NT2/D1 (cell line): Measurements from ENCODE around the gene UQCR11.

ENCODE experiments used
- DNase-seq: peaks from one replicate; pipeline ENCODE4 v3.0.0-alpha.2; 2011; ENCODE audit warnings: low read depth, low spot score
- H3K27me3 ChIP-seq: 2 replicates; pipeline ENCODE4 v1.6.0; 2011; ENCODE audit warnings: mild to moderate bottlenecking; ENCODE audit not compliant: insufficient read length, insufficient read depth
- H3K36me3 ChIP-seq: 2 replicates; pipeline ENCODE4 v1.6.1; 2011; ENCODE audit warnings: mild to moderate bottlenecking, low read length, mixed read lengths; ENCODE audit not compliant: insufficient read depth, insufficient read length
- H3K4me1 ChIP-seq: 2 replicates; pipeline ENCODE4 v1.5.1; 2011; ENCODE audit not compliant: insufficient read depth, insufficient read length
- H3K4me3 ChIP-seq: 2 replicates; pipeline ENCODE4 v1.5.1; 2011; ENCODE audit warnings: low read depth; ENCODE audit not compliant: insufficient read length
- H3K9ac ChIP-seq: 2 replicates; pipeline ENCODE4 v1.6.0; 2011; ENCODE audit warnings: low read depth; ENCODE audit not compliant: insufficient read length
- H3K9me3 ChIP-seq: 2 replicates; pipeline ENCODE4 v1.5.1; 2011; ENCODE audit warnings: mild to moderate bottlenecking, low read length; ENCODE audit not compliant: insufficient read depth
- SUZ12 ChIP-seq: IDR thresholded peaks from 2 replicates; pipeline ENCODE4 v1.6.1; 2011; ENCODE audit not compliant: insufficient read length, insufficient read depth; ENCODE audit errors: extremely low read depth
- YY1 ChIP-seq: IDR thresholded peaks from 2 replicates; pipeline ENCODE4 v1.6.1; 2011; ENCODE audit not compliant: insufficient read length, insufficient read depth
- ZNF274 ChIP-seq: IDR thresholded peaks from 2 replicates; pipeline ENCODE4 v1.6.1; 2011; ENCODE audit warnings: mild to moderate bottlenecking, low read depth, low read length

Gene UQCR11

GRCh38 chr19:1624458-1624857, 19.2 kb upstream of the UQCR11 start:
- no peaks in the 10 kb centered on the region for H3K27me3 ChIP-seq
- no peak overlapping the region for H3K4me3 ChIP-seq
- H3K36me3 ChIP-seq, result peaks cover 79% of the 10 kb centered on the region
- no peaks in the 10 kb centered on the region for H3K9me3 ChIP-seq
- peaks cover 37% of the 10 kb centered on the region for H3K4me1 ChIP-seq
- DNase-seq, result peak; percentile 59
- TF ChIP-seq SUZ12 (no peak), YY1 (peak; percentile 68)
- H3K9ac ChIP-seq, result peak overlapping the region; percentile 32

GRCh38 chr19:1622541-1622940, 17.3 kb upstream of the UQCR11 start:
- no peak for DNase-seq
- Histone ChIP-seq H3K36me3 (peaks cover 92% of the 10 kb centered on the region), H3K9me3 (peaks cover 2% of the 10 kb centered on the region; the same call in 1 of the 2 replicates), H3K9ac (peak overlapping the region; percentile 67), H3K4me1 (peaks cover 46% of the 10 kb centered on the region), H3K27me3 (no peaks in the 10 kb centered on the region), H3K4me3 (no peak overlapping the region)
- TF ChIP-seq SUZ12, result no peak
- TF ChIP-seq YY1, result no peak
- TF ChIP-seq ZNF274, result no peak

GRCh38 chr19:1622007-1622406, 16.7 kb upstream of the UQCR11 start:
- Histone ChIP-seq H3K36me3 (peaks cover 92% of the 10 kb centered on the region), H3K27me3 (no peaks in the 10 kb centered on the region), H3K9me3 (peaks cover 7% of the 10 kb centered on the region; the same call in 1 of the 2 replicates), H3K4me1 (peaks cover 42% of the 10 kb centered on the region), H3K9ac (no peak overlapping the region), H3K4me3 (no peak overlapping the region)
- TF ChIP-seq YY1 (no peak), ZNF274 (no peak), SUZ12 (no peak)
- DNase-seq, result no peak

- H3K9ac ChIP-seq, result peak overlapping the region; percentile 66
- H3K36me3 ChIP-seq, result peaks cover 93% of the 10 kb centered on the region
Measured at GRCh38 chr19:1621574-1621973, 16.3 kb upstream of the UQCR11 start.

GRCh38 chr19:1621021-1621420, 15.8 kb upstream of the UQCR11 start:
- no peak for DNase-seq
- Histone ChIP-seq H3K4me1 (peaks cover 37% of the 10 kb centered on the region), H3K9ac (peak overlapping the region; percentile 66), H3K9me3 (peaks cover 14% of the 10 kb centered on the region; the same call in 1 of the 2 replicates), H3K4me3 (no peak overlapping the region), H3K27me3 (no peaks in the 10 kb centered on the region), H3K36me3 (peaks cover 93% of the 10 kb centered on the region)
- TF ChIP-seq SUZ12, result no peak
- no peak for TF ChIP-seq YY1
- no peak for TF ChIP-seq ZNF274

More at GRCh38 chr19:1621574-1621973, 16.3 kb upstream of the UQCR11 start:
- Histone ChIP-seq H3K9me3 (peaks cover 9% of the 10 kb centered on the region; the same call in 1 of the 2 replicates), H3K4me1 (peaks cover 39% of the 10 kb centered on the region), H3K27me3 (no peaks in the 10 kb centered on the region), H3K4me3 (no peak overlapping the region)
- DNase-seq, result no peak
- TF ChIP-seq SUZ12, result no peak
- no peak for TF ChIP-seq YY1
- no peak for TF ChIP-seq ZNF274

GRCh38 chr19:1620502-1620901, 15.2 kb upstream of the UQCR11 start:
- no peaks in the 10 kb centered on the region for H3K27me3 ChIP-seq
- peaks cover 37% of the 10 kb centered on the region for H3K4me1 ChIP-seq
- H3K9me3 ChIP-seq, result peaks cover 18% of the 10 kb centered on the region; the same call in 1 of the 2 replicates
- no peak overlapping the region for H3K9ac ChIP-seq
- no peak overlapping the region for H3K4me3 ChIP-seq
- peaks cover 93% of the 10 kb centered on the region for H3K36me3 ChIP-seq
- TF ChIP-seq SUZ12 (no peak), ZNF274 (no peak), YY1 (no peak)
- DNase-seq, result no peak

- Histone ChIP-seq H3K4me3 (no peak overlapping the region), H3K9ac (no peak overlapping the region), H3K27me3 (no peaks in the 10 kb centered on the region), H3K9me3 (peaks cover 18% of the 10 kb centered on the region; the same call in 1 of the 2 replicates), H3K4me1 (peaks cover 38% of the 10 kb centered on the region), H3K36me3 (peaks cover 93% of the 10 kb centered on the region)
- TF ChIP-seq YY1 (no peak), ZNF274 (no peak), SUZ12 (no peak)
- no peak for DNase-seq
Measured at GRCh38 chr19:1619703-1620102, 14.4 kb upstream of the UQCR11 start.
